Body of pancreas (tissue), 4 donors: ENCODE data around the gene FBXL7.

Experiments
- CTCF ChIP-seq, 7 experiments: fragments of 450-650 bp in 4 of 7; fragments of 200-600 bp in 3 of 7; sonication (generic) in 3 of 7; IDR thresholded peaks; one replicate each; pipeline ENCODE4 v1.5.1; 2016 to 2019; ENCODE audit warnings: antibody characterized with exemption in 7 of 7
- POLR2A ChIP-seq, 3 donors: fragments of 450-650 bp; IDR thresholded peaks; one replicate each; pipeline ENCODE4 v1.6.1; 2016; ENCODE audit warnings: antibody characterized with exemption in 3 of 3, mild to moderate bottlenecking in 2 of 3

GRCh38 chr5:15799014-15799413 lies 299.0 kb downstream of the FBXL7 start:
- TF ChIP-seq CTCF (IDR thresholded peaks at IDR 0.05) = no peak
- no peak for TF ChIP-seq POLR2A (IDR thresholded peaks at IDR 0.05)
